Endodermal cell (in vitro differentiated cells): ENCODE data around the gene CPD. TPM values are rescaled to one million over a fixed set of nuclear protein-coding genes. Genes with fewer than 3 reads are reported as not detected.

ENCODE experiments used
- DNase-seq: peaks from one replicate; pipeline ENCODE4 v3.0.0-alpha.2; 2017
- H3K27ac ChIP-seq: 2 replicates; pipeline ENCODE4 v1.5.1; 2013; ENCODE audit warnings: mild to moderate bottlenecking, low read depth, low read length, moderate library complexity
- H3K27me3 ChIP-seq: 2 replicates; pipeline ENCODE4 v1.6.1; 2013; ENCODE audit warnings: mild to moderate bottlenecking, low read length, moderate library complexity; ENCODE audit not compliant: insufficient read depth, control insufficient read depth, poor library complexity, severe bottlenecking
- H3K36me3 ChIP-seq: 2 replicates; pipeline ENCODE4 v1.7.0; 2013; ENCODE audit warnings: mild to moderate bottlenecking, low read length, moderate library complexity; ENCODE audit not compliant: control insufficient read depth, insufficient read depth
- H3K4me1 ChIP-seq: one replicate; pipeline ENCODE4 v1.7.0; 2013; ENCODE audit warnings: low read length; ENCODE audit not compliant: control insufficient read depth, insufficient read depth
- H3K4me3 ChIP-seq: 2 replicates; pipeline ENCODE4 v1.5.1; 2013; ENCODE audit warnings: mild to moderate bottlenecking, low read length, moderate library complexity
- H3K9ac ChIP-seq: 2 replicates; pipeline ENCODE4 v1.6.1; 2013; ENCODE audit warnings: mild to moderate bottlenecking, low read length, moderate library complexity; ENCODE audit not compliant: poor library complexity, severe bottlenecking; ENCODE audit errors: extremely low read depth
- H3K9me3 ChIP-seq: 2 replicates; pipeline ENCODE4 v1.6.1; 2013; ENCODE audit warnings: mild to moderate bottlenecking, low read length, moderate library complexity; ENCODE audit not compliant: control insufficient read depth
- H3K27ac Mint-ChIP-seq: 2 replicates; pipeline ENCODE4 v1.8.0; 2020; ENCODE audit warnings: mixed read lengths
- H3K27me3 Mint-ChIP-seq: 2 replicates; pipeline ENCODE4 v1.8.0; 2021; ENCODE audit warnings: mild to moderate bottlenecking, mixed read lengths; ENCODE audit not compliant: insufficient read depth
- H3K36me3 Mint-ChIP-seq: 2 replicates; pipeline ENCODE4 v1.8.0; 2020; ENCODE audit warnings: low read depth, mixed read lengths
- H3K4me1 Mint-ChIP-seq: 2 replicates; pipeline ENCODE4 v1.8.0; 2020; ENCODE audit warnings: mixed read lengths
- H3K4me3 Mint-ChIP-seq: 2 replicates; pipeline ENCODE4 v1.8.0; 2020; ENCODE audit warnings: mild to moderate bottlenecking, moderate library complexity, mixed read lengths
- H3K9me3 Mint-ChIP-seq: 2 replicates; pipeline ENCODE4 v1.8.0; 2020; ENCODE audit warnings: mild to moderate bottlenecking, mixed read lengths
- WGBS, 2 experiments: methylation state at CpG; one replicate each; pipeline versions ENCODE4 v1.1.5 to v1.1.7; 2013; ENCODE audit warnings: missing lambda C conversion rate in 2 of 2, mixed read lengths in 1 of 2; ENCODE audit not compliant: insufficient coverage in 1 of 2, insufficient read length in 1 of 2; 5-methylcytosine and 5-hydroxymethylcytosine counted together
- total RNA-seq, 2 donors: library from RNA; stranded (reverse); fragmentation: NEBNext Ultra II Directional in 1 of 2; extraction: Animal tissue kit (Norgen Biotek cat#: 25700) in 1 of 2; gene quantifications; 2 replicates in 1 of 2; 3 replicates in 1 of 2; pipeline ENCODE4 v1.2.1, GENCODE V29; 2021
- TF ChIP-seq, protein P1 (sequence below): fragments of 200-600 bp; sonication (generic); conservative IDR thresholded peaks from 2 replicates; pipeline ENCODE4 v1.5.0; 2021; ENCODE audit warnings: antibody characterized with exemption, mild to moderate bottlenecking

The CPD gene
- total RNA-seq, 2 donors from 2014 or later, result 81.7 to 82.1 TPM

DNA sequence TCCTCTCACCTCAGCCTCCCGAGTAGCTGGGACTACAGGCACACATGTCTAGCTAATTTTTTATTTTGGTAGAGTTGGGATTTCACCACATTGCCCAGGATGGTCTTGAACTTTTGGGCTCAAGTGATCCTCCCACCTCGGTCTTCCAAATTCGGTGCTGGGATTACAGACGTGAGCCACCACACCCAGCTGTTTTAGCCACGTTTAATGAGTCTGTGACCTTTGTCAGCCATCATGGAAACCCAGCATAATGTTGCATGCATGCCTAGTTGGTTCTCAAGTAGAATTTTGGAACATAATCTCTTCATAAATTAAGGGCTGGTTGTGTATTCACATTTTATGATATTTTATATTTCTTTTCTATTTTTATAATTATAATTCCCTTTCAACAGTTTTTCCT lies 140.4 kb downstream of the CPD start:
- Mint-ChIP-seq H3K36me3 (peaks cover 69% of the 10 kb centered on the region), H3K4me3 (no peak overlapping the region), H3K9me3 (peaks cover 29% of the 10 kb centered on the region), H3K27me3 (no peaks in the 10 kb centered on the region), H3K4me1 (no peaks in the 10 kb centered on the region), H3K27ac (no peak overlapping the region)
- Histone ChIP-seq H3K9ac (no peak overlapping the region), H3K4me1 (no peaks in the 10 kb centered on the region), H3K4me3 (no peak overlapping the region), H3K9me3 (peaks cover 32% of the 10 kb centered on the region), H3K36me3 (peaks cover 57% of the 10 kb centered on the region), H3K27ac (no peak overlapping the region), H3K27me3 (no peaks in the 10 kb centered on the region)
- DNase-seq, result no peak
- WGBS, 2 experiments, result 89 to 98% methylated on average over 4 to 5 of the region's 5 CpGs
- TF ChIP-seq, protein P1, sequence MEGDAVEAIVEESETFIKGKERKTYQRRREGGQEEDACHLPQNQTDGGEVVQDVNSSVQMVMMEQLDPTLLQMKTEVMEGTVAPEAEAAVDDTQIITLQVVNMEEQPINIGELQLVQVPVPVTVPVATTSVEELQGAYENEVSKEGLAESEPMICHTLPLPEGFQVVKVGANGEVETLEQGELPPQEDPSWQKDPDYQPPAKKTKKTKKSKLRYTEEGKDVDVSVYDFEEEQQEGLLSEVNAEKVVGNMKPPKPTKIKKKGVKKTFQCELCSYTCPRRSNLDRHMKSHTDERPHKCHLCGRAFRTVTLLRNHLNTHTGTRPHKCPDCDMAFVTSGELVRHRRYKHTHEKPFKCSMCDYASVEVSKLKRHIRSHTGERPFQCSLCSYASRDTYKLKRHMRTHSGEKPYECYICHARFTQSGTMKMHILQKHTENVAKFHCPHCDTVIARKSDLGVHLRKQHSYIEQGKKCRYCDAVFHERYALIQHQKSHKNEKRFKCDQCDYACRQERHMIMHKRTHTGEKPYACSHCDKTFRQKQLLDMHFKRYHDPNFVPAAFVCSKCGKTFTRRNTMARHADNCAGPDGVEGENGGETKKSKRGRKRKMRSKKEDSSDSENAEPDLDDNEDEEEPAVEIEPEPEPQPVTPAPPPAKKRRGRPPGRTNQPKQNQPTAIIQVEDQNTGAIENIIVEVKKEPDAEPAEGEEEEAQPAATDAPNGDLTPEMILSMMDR, result no peak

Other genes with a start within 250 kb of the CPD start
- 1 to 10 TPM in 1 of 2 donors, under 1 TPM in 1; 0.38 to 1.8 TPM for gene SLC6A4, start 143.2 kb upstream of the CPD start, total RNA-seq
- gene BLMH, start 87.0 kb upstream of the CPD start, total RNA-seq, result 10 to 100 TPM; 84.7 to 92.0 TPM
- not detected for gene TMIGD1, start 44.9 kb upstream of the CPD start, total RNA-seq
- gene GOSR1, start 98.5 kb downstream of the CPD start, total RNA-seq, result 10 to 100 TPM; 50.8 to 57.3 TPM